NCI-H2227 treated with DMSO at 0.1 percent for 48 hours (cell line): ENCODE results near the gene CREB3L1.
A peak's percentile ranks its signal among the peaks of the same experiment; 100 is the strongest.
"Not testable (repeated sequence)": the region's sequence is repeated elsewhere in the genome, so short reads cannot be mapped to it uniquely, and the experiment has no call there.

Experiments used
- DNase-seq: peaks from one replicate; lab custom pipeline; 2025; lab: John Stamatoyannopoulos, UW

CREB3L1 gene

GRCh38 chr11:46249103-46249937 lies 28.1 kb upstream of the CREB3L1 start:
- peak; percentile 76 for DNase-seq

GRCh38 chr11:46249938-46250744 lies 27.3 kb upstream of the CREB3L1 start:
- DNase-seq, result no peak

- DNase-seq, result no peak
Measured at GRCh38 chr11:46250745-46251052, 26.8 kb upstream of the CREB3L1 start.

- DNase-seq, result no peak
Measured at GRCh38 chr11:46251954-46252353, 25.5 kb upstream of the CREB3L1 start.

- peak; percentile 36 for DNase-seq
Measured at GRCh38 chr11:46252373-46252914, 25.0 kb upstream of the CREB3L1 start.

- DNase-seq, result no peak
Measured at GRCh38 chr11:46253258-46254132, 24.0 kb upstream of the CREB3L1 start.

GRCh38 chr11:46254133-46254491 lies 23.4 kb upstream of the CREB3L1 start:
- no peak for DNase-seq

GRCh38 chr11:46256540-46257001 lies 20.9 kb upstream of the CREB3L1 start:
- DNase-seq, result no peak

- not testable (repeated sequence) for DNase-seq
Measured at GRCh38 chr11:46259347-46259746, 18.1 kb upstream of the CREB3L1 start.

- peak; percentile 77 for DNase-seq
Measured at GRCh38 chr11:46259971-46260560, 17.4 kb upstream of the CREB3L1 start.

GRCh38 chr11:46263120-46263519 lies 14.3 kb upstream of the CREB3L1 start:
- DNase-seq, result no peak

GRCh38 chr11:46264030-46264429 lies 13.4 kb upstream of the CREB3L1 start:
- no peak for DNase-seq

- no peak for DNase-seq
Measured at GRCh38 chr11:46264976-46265375, 12.5 kb upstream of the CREB3L1 start.

GRCh38 chr11:46265764-46266163 lies 11.7 kb upstream of the CREB3L1 start:
- no peak for DNase-seq

- no peak for DNase-seq
Measured at GRCh38 chr11:46267930-46268329, 9.5 kb upstream of the CREB3L1 start.

GRCh38 chr11:46270684-46271083 lies 6.8 kb upstream of the CREB3L1 start:
- no peak for DNase-seq

GRCh38 chr11:46271407-46271806 lies 6.1 kb upstream of the CREB3L1 start:
- DNase-seq, result no peak

GRCh38 chr11:46271875-46272815 lies 5.3 kb upstream of the CREB3L1 start:
- DNase-seq, result no peak

- no peak for DNase-seq
Measured at GRCh38 chr11:46272816-46273427, 4.5 kb upstream of the CREB3L1 start.
